A549 (cell line): Measurements from ENCODE around the gene TSKU.

Experiments used
- CEBPB ChIP-seq, 2 experiments: fragments of >200 bp in 1 of 2; sonication (Bioruptor Twin) in 1 of 2; formaldehyde crosslinking in 1 of 2; IDR thresholded peaks; 2 replicates each; pipeline ENCODE4 v1.6.1; 2012 to 2016
- CTCF ChIP-seq: fragments of >200 bp; sonication (Bioruptor Twin); formaldehyde crosslinking; IDR thresholded peaks from 3 replicates; pipeline ENCODE4 v1.5.1; 2016
- JUNB ChIP-seq: fragments of >200 bp; sonication (Bioruptor Twin); formaldehyde crosslinking; IDR thresholded peaks from 2 replicates; pipeline ENCODE4 v1.6.1; 2016
- KDM1A ChIP-seq: fragments of 200-600 bp; sonication (generic); IDR thresholded peaks from 2 replicates; pipeline ENCODE4 v1.6.1; 2016; ENCODE audit warnings: low read depth, mild to moderate bottlenecking
- NPAS2 ChIP-seq: fragments of 250-450 bp; sonication (Bioruptor Pico); IDR thresholded peaks from 2 replicates; pipeline ENCODE4 v1.8.0; 2022; ENCODE audit warnings: mild to moderate bottlenecking, moderate library complexity, borderline replicate concordance
- NR3C1 ChIP-seq: fragments of >200 bp; sonication (Bioruptor Twin); formaldehyde crosslinking; IDR thresholded peaks from 3 replicates; pipeline ENCODE4 v1.6.1; 2017
- PBX3 ChIP-seq: IDR thresholded peaks from 2 replicates; pipeline ENCODE4 v1.6.1; 2012
- RFX5 ChIP-seq: fragments of 450-650 bp; IDR thresholded peaks from 2 replicates; pipeline ENCODE4 v1.7.1; 2014; ENCODE audit warnings: antibody characterized with exemption, mild to moderate bottlenecking, moderate library complexity
- TF ChIP-seq, protein P1 (sequence below): fragments of 200-600 bp; sonication (generic); IDR thresholded peaks from 2 replicates; pipeline ENCODE4 v1.6.1; 2016; ENCODE audit warnings: antibody characterized with exemption, mild to moderate bottlenecking, moderate library complexity

DNA sequence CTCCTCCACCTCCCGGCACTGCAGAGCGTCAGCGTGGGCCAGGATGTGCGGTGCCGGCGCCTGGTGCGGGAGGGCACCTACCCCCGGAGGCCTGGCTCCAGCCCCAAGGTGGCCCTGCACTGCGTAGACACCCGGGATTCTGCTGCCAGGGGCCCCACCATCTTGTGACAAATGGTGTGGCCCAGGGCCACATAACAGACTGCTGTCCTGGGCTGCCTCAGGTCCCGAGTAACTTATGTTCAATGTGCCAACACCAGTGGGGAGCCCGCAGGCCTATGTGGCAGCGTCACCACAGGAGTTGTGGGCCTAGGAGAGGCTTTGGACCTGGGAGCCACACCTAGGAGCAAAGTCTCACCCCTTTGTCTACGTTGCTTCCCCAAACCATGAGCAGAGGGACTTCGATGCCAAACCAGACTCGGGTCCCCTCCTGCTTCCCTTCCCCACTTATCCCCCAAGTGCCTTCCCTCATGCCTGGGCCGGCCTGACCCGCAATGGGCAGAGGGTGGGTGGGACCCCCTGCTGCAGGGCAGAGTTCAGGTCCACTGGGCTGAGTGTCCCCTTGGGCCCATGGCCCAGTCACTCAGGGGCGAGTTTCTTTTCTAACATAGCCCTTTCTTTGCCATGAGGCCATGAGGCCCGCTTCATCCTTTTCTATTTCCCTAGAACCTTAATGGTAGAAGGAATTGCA, 13.5 kb downstream of the TSKU start:
- no peak for TF ChIP-seq PBX3
- TF ChIP-seq NPAS2 = no peak
- no peak for TF ChIP-seq CTCF
- TF ChIP-seq JUNB = no peak
- TF ChIP-seq RFX5 = no peak
- TF ChIP-seq CEBPB (IDR thresholded peaks at IDR 0.05) = no peak
- no peak for TF ChIP-seq NR3C1
- TF ChIP-seq, protein P1, sequence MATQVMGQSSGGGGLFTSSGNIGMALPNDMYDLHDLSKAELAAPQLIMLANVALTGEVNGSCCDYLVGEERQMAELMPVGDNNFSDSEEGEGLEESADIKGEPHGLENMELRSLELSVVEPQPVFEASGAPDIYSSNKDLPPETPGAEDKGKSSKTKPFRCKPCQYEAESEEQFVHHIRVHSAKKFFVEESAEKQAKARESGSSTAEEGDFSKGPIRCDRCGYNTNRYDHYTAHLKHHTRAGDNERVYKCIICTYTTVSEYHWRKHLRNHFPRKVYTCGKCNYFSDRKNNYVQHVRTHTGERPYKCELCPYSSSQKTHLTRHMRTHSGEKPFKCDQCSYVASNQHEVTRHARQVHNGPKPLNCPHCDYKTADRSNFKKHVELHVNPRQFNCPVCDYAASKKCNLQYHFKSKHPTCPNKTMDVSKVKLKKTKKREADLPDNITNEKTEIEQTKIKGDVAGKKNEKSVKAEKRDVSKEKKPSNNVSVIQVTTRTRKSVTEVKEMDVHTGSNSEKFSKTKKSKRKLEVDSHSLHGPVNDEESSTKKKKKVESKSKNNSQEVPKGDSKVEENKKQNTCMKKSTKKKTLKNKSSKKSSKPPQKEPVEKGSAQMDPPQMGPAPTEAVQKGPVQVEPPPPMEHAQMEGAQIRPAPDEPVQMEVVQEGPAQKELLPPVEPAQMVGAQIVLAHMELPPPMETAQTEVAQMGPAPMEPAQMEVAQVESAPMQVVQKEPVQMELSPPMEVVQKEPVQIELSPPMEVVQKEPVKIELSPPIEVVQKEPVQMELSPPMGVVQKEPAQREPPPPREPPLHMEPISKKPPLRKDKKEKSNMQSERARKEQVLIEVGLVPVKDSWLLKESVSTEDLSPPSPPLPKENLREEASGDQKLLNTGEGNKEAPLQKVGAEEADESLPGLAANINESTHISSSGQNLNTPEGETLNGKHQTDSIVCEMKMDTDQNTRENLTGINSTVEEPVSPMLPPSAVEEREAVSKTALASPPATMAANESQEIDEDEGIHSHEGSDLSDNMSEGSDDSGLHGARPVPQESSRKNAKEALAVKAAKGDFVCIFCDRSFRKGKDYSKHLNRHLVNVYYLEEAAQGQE = no peak
- TF ChIP-seq KDM1A = no peak
